Gastrocnemius medialis (tissue), 4 donors: ENCODE measurements around the gene ATP10B.

Experiments
- CTCF ChIP-seq, 5 experiments: fragments of 450-650 bp in 3 of 5; fragments of 200-600 bp in 2 of 5; sonication (generic) in 2 of 5; IDR thresholded peaks in 4 of 5; conservative IDR thresholded peaks in 1 of 5; 1 replicate in 4 of 5; 2 replicates in 1 of 5; pipeline ENCODE4 v1.5.1; 2016 to 2019; ENCODE audit warnings: antibody characterized with exemption in 5 of 5, mild to moderate bottlenecking in 3 of 5, moderate library complexity in 3 of 5
- POLR2A ChIP-seq, 2 donors: fragments of 450-650 bp; IDR thresholded peaks; one replicate each; pipeline ENCODE4 v1.6.1; 2017; ENCODE audit warnings: antibody characterized with exemption in 2 of 2, mild to moderate bottlenecking in 2 of 2, moderate library complexity in 2 of 2

- TF ChIP-seq CTCF (IDR thresholded peaks at IDR 0.05 in 4 of 5, conservative IDR thresholded peaks at IDR 0.05 in 1 of 5) (no peak), POLR2A (IDR thresholded peaks at IDR 0.05) (no peak)
These were observed 213.8 kb downstream of the ATP10B start for GRCh38 chr5:160638161-160638742.
